Brain microvascular endothelial cell (primary cell): ENCODE measurements around the gene TSEN15.
"Not testable (repeated sequence)": the region's sequence is repeated elsewhere in the genome, so short reads cannot be mapped to it uniquely, and the experiment has no call there.

Source experiments
- DNase-seq: peaks from one replicate; pipeline ENCODE4 v3.0.0-alpha.2; 2020
- H3K27ac ChIP-seq: fragments of 250-450 bp; sonication (Bioruptor Pico); 2 replicates; pipeline ENCODE4 v1.5.1; 2020; ENCODE audit warnings: mild to moderate bottlenecking, moderate library complexity
- H3K27me3 ChIP-seq: fragments of 250-450 bp; sonication (Bioruptor Pico); replicated peaks from 2 replicates; pipeline ENCODE4 v1.5.1; 2020; ENCODE audit warnings: mild to moderate bottlenecking
- H3K36me3 ChIP-seq: fragments of 250-450 bp; sonication (Bioruptor Pico); replicated peaks from 2 replicates; pipeline ENCODE4 v1.5.1; 2020; ENCODE audit warnings: mild to moderate bottlenecking
- H3K4me3 ChIP-seq: 2 replicates; pipeline ENCODE4 v1.5.1; 2011; ENCODE audit warnings: low read depth, mild to moderate bottlenecking, control low read depth, low read length, moderate library complexity
- CTCF ChIP-seq: IDR thresholded peaks from 2 replicates; pipeline ENCODE4 v1.5.1; 2011; ENCODE audit warnings: low read depth, mild to moderate bottlenecking, moderate library complexity, low read length, control low read depth, inconsistent platforms; ENCODE audit errors: missing control alignments
- in situ Hi-C: cut with HindIII; loops from 2 replicates; pipeline ENCODE4 v1.10.0; 2017; ENCODE audit warnings: low sequenced_read_pairs, low pct_ligation_motif_present

The TSEN15 gene

GRCh38 chr1:184036517-184036949 is 15.0 kb upstream of the TSEN15 start:
- Histone ChIP-seq H3K27me3 (no peaks in the 10 kb centered on the region), H3K4me3 (peak overlapping the region; percentile 62), H3K27ac (no peak overlapping the region), H3K36me3 (no peaks in the 10 kb centered on the region)
- TF ChIP-seq CTCF = no peak
- in situ Hi-C loops = no loop called here
- DNase-seq = no peak

DNA sequence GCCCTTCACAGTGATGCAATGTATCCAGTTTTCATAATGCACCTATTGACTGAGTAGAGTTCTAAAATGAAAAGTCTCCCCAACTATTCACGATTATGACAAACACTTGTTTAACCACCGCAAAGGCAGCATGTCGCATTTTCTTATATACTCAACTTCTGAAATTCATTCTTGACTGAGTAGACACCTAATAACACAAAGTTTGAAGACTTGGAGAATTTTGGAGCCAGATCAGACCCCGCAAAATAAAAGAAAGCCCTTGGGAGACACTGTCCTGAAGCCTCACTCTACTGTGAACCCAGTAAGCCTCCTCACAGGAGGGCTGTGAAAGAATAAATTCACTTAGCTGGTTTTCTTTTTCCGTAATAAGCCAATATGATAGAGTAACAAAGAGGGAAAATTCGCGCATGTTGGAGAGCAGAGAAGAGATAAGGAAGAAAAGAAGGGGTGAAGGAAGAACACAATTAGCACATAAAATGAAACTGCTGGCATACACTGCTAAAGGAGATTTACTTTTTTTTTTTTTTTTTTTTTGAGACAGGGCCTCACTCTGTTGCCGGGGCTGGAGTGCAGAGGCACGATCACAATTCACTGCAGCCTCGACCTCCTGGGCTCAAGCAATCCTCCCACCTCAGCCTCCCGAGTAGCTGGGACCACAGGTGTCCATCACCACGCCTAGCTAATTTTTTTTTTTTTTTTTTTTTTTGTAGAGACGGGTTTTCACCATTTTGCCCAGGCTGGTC is 13.5 kb upstream of the TSEN15 start:
- DNase-seq = no peak
- H3K27me3 ChIP-seq = no peaks in the 10 kb centered on the region

GRCh38 chr1:184039126-184039525 is 12.4 kb upstream of the TSEN15 start:
- no peaks in the 10 kb centered on the region for H3K36me3 ChIP-seq
- no peaks in the 10 kb centered on the region for H3K27me3 ChIP-seq
- no peak for TF ChIP-seq CTCF
- H3K27ac ChIP-seq = no peak overlapping the region
- no peak overlapping the region for H3K4me3 ChIP-seq
- DNase-seq = no peak
- in situ Hi-C loops = no loop called here

More for the DNA sequence above, 13.5 kb upstream of the TSEN15 start:
- no peak overlapping the region for H3K27ac ChIP-seq
- TF ChIP-seq CTCF = no peak
- peak overlapping the region; percentile 62 for H3K4me3 ChIP-seq
- H3K36me3 ChIP-seq = no peaks in the 10 kb centered on the region
- in situ Hi-C loops = no loop called here

- Histone ChIP-seq H3K27me3 (no peaks in the 10 kb centered on the region), H3K36me3 (no peaks in the 10 kb centered on the region), H3K4me3 (no peak overlapping the region), H3K27ac (no peak overlapping the region)
- no peak for DNase-seq
- no peak for TF ChIP-seq CTCF
- in situ Hi-C loops = no loop called here
Measured at GRCh38 chr1:184041731-184042130, 9.8 kb upstream of the TSEN15 start.

- not testable (repeated sequence) for H3K27me3 ChIP-seq
Measured at GRCh38 chr1:184043315-184043714, 8.2 kb upstream of the TSEN15 start.

GRCh38 chr1:184044603-184045376 is 6.7 kb upstream of the TSEN15 start:
- H3K27me3 ChIP-seq = no peaks in the 10 kb centered on the region
- no peak overlapping the region for H3K27ac ChIP-seq
- in situ Hi-C loops = no loop called here
- no peak overlapping the region for H3K4me3 ChIP-seq
- no peak for TF ChIP-seq CTCF
- DNase-seq = no peak
- H3K36me3 ChIP-seq = no peaks in the 10 kb centered on the region

More at GRCh38 chr1:184043315-184043714, 8.2 kb upstream of the TSEN15 start:
- H3K4me3 ChIP-seq, DNase-seq, H3K27ac ChIP-seq, H3K36me3 ChIP-seq, in situ Hi-C loops: not testable (repeated sequence)

- H3K36me3 ChIP-seq, H3K4me3 ChIP-seq, in situ Hi-C loops, H3K27ac ChIP-seq, H3K27me3 ChIP-seq, DNase-seq: not testable (repeated sequence)
Measured at GRCh38 chr1:184047541-184047940, 4.0 kb upstream of the TSEN15 start.
